Stimulated activated naive CD4-positive, alpha-beta T cell (primary cell): Measurements from ENCODE around the gene JAK3.
"Not testable (repeated sequence)": the region's sequence is repeated elsewhere in the genome, so short reads cannot be mapped to it uniquely, and the experiment has no call there.

ENCODE experiments used
- DNase-seq, 6 experiments: peaks; one replicate each; lab custom pipeline; 2025; lab: John Stamatoyannopoulos, UW

JAK3 gene

GRCh38 chr19:17777840-17778239 is 69.9 kb downstream of the JAK3 start:
- DNase-seq = not testable (repeated sequence)

GRCh38 chr19:17775991-17776803 is 71.6 kb downstream of the JAK3 start:
- DNase-seq = no peak

- peak in 4 of 6 experiments; percentile 6 to 22 (median 18) for DNase-seq
Measured at GRCh38 chr19:17775245-17775927, 72.4 kb downstream of the JAK3 start.
